Measurements from ENCODE around the gene RHBDL1.

RHBDL1 gene

GRCh38 chr16:631808-632358 is 43.6 kb upstream of the RHBDL1 start:
- peak overlapping the region; percentile 84 for H3K4ac ChIP-seq (ENCODE audit: low read length)
- H2BK5ac ChIP-seq (ENCODE audit: low read length), result no peak overlapping the region
- H3K9me3 ChIP-seq (replicated peaks in 1 of 2; ENCODE audit: control insufficient read depth in 2 of 2, insufficient read depth in 1 of 2, low read depth in 1 of 2, low read length in 2 of 2), result no peaks in the 10 kb centered on the region
- H3K27me3 ChIP-seq (ENCODE audit: control insufficient read depth in 3 of 3, insufficient read depth in 3 of 3, low read depth in 1 of 3, low read length in 3 of 3), result peaks cover 0 to 1% (median 0%) of the 10 kb centered on the region in 3 experiments
- no peak overlapping the region for H3K4me2 ChIP-seq (ENCODE audit: insufficient read depth, low read length, poor library complexity, severe bottlenecking)
- peak overlapping the region in 1 of 2 donors; percentile 12 for H3K4me3 ChIP-seq (ENCODE audit: low read length in 2 of 2)
- peaks cover 15 to 44% of the 10 kb centered on the region in 2 donors for H3K36me3 ChIP-seq (replicated peaks in 1 of 2; ENCODE audit: control insufficient read depth in 2 of 2, insufficient read depth in 2 of 2, low read length in 2 of 2)
- H3K18ac ChIP-seq (ENCODE audit: low read length), result peak overlapping the region; percentile 93
- H2AFZ ChIP-seq (ENCODE audit: low read length), result no peak overlapping the region
- H3K27ac ChIP-seq (replicated peaks; ENCODE audit: low read length), result no peak overlapping the region
- no peak for DNase-seq (ENCODE audit: low spot score)
- peak overlapping the region; percentile 81 for H2BK15ac ChIP-seq (ENCODE audit: low read length)
- H4K91ac ChIP-seq (ENCODE audit: low read depth, low read length, poor library complexity), result peak overlapping the region; percentile 53
- H3K14ac ChIP-seq (ENCODE audit: low read length), result peak overlapping the region; percentile 71
- peak overlapping the region; percentile 73 for H2BK12ac ChIP-seq (ENCODE audit: low read length)
- WGBS, 2 donors (ENCODE audit: extremely low coverage in 2 of 2, insufficient read length in 2 of 2, insufficient replicate concordance in 1 of 2), result 100% methylated on average over 2 of the region's 9 CpGs; no CpG with 5 or more reads in 1 of the 2 donors
- H4K8ac ChIP-seq (ENCODE audit: low read depth, low read length), result peak overlapping the region; percentile 96
- H2BK120ac ChIP-seq (ENCODE audit: low read depth, low read length), result no peak overlapping the region
- peak overlapping the region; percentile 89 for H3K23ac ChIP-seq (ENCODE audit: low read depth, low read length, poor library complexity)
- peak overlapping the region; percentile 94 for H2AK5ac ChIP-seq (ENCODE audit: low read depth, low read length)
- peaks cover 22% of the 10 kb centered on the region for H3K79me1 ChIP-seq (ENCODE audit: low read depth, low read length)
- peaks cover 28 to 35% of the 10 kb centered on the region in 2 donors for H3K4me1 ChIP-seq (ENCODE audit: control insufficient read depth in 2 of 2, insufficient read depth in 1 of 2, low read depth in 1 of 2, low read length in 2 of 2)
- peak overlapping the region; percentile 60 for H3K9ac ChIP-seq (ENCODE audit: low read depth, low read length, poor library complexity)

- Histone ChIP-seq H3K9me3 (replicated peaks in 1 of 2; ENCODE audit: control insufficient read depth in 2 of 2, insufficient read depth in 1 of 2, low read depth in 1 of 2, low read length in 2 of 2) (no peaks in the 10 kb centered on the region), H3K27me3 (ENCODE audit: control insufficient read depth in 3 of 3, insufficient read depth in 3 of 3, low read depth in 1 of 3, low read length in 3 of 3) (peaks cover 0 to 1% (median 0%) of the 10 kb centered on the region in 3 experiments), H3K18ac (ENCODE audit: low read length) (peak overlapping the region; percentile 89), H3K23ac (ENCODE audit: low read depth, low read length, poor library complexity) (peak overlapping the region; percentile 65), H4K8ac (ENCODE audit: low read depth, low read length) (peak overlapping the region; percentile 65), H2AFZ (ENCODE audit: low read length) (no peak overlapping the region), H3K4me1 (ENCODE audit: control insufficient read depth in 2 of 2, insufficient read depth in 1 of 2, low read depth in 1 of 2, low read length in 2 of 2) (peaks cover 31 to 40% of the 10 kb centered on the region in 2 donors), H3K4me2 (ENCODE audit: insufficient read depth, low read length, poor library complexity, severe bottlenecking) (no peak overlapping the region), H2BK15ac (ENCODE audit: low read length) (peak overlapping the region; percentile 81), H3K4ac (ENCODE audit: low read length) (peak overlapping the region; percentile 53), H3K79me1 (ENCODE audit: low read depth, low read length) (peaks cover 22% of the 10 kb centered on the region), H2AK5ac (ENCODE audit: low read depth, low read length) (peak overlapping the region; percentile 94), H3K27ac (replicated peaks; ENCODE audit: low read length) (no peak overlapping the region), H3K14ac (ENCODE audit: low read length) (peak overlapping the region; percentile 38), H4K91ac (ENCODE audit: low read depth, low read length, poor library complexity) (peak overlapping the region; percentile 53), H3K9ac (ENCODE audit: low read depth, low read length, poor library complexity) (peak overlapping the region; percentile 77), H2BK120ac (ENCODE audit: low read depth, low read length) (peak overlapping the region; percentile 72), H3K36me3 (replicated peaks in 1 of 2; ENCODE audit: control insufficient read depth in 2 of 2, insufficient read depth in 2 of 2, low read length in 2 of 2) (peaks cover 12 to 36% of the 10 kb centered on the region in 2 donors), H2BK12ac (ENCODE audit: low read length) (peak overlapping the region; percentile 73), H3K4me3 (ENCODE audit: low read length in 2 of 2) (no peak overlapping the region), H2BK5ac (ENCODE audit: low read length) (no peak overlapping the region)
- WGBS, 2 donors (ENCODE audit: extremely low coverage in 2 of 2, insufficient read length in 2 of 2, insufficient replicate concordance in 1 of 2), result no CpG with 5 or more reads among the region's 67 CpGs
- no peak for DNase-seq (ENCODE audit: low spot score)
Observed at GRCh38 chr16:632486-633335, 42.8 kb upstream of the RHBDL1 start.

- Histone ChIP-seq H3K27ac (replicated peaks; ENCODE audit: low read length) (no peak overlapping the region), H2BK15ac (ENCODE audit: low read length) (peak overlapping the region; percentile 81), H4K91ac (ENCODE audit: low read depth, low read length, poor library complexity) (peak overlapping the region; percentile 30), H3K4me1 (ENCODE audit: control insufficient read depth in 2 of 2, insufficient read depth in 1 of 2, low read depth in 1 of 2, low read length in 2 of 2) (peaks cover 37 to 42% of the 10 kb centered on the region in 2 donors), H3K4ac (ENCODE audit: low read length) (no peak overlapping the region), H3K9me3 (replicated peaks in 1 of 2; ENCODE audit: control insufficient read depth in 2 of 2, insufficient read depth in 1 of 2, low read depth in 1 of 2, low read length in 2 of 2) (no peaks in the 10 kb centered on the region), H3K4me2 (ENCODE audit: insufficient read depth, low read length, poor library complexity, severe bottlenecking) (no peak overlapping the region), H3K4me3 (ENCODE audit: low read length in 2 of 2) (peak overlapping the region in 1 of 2 donors; percentile 13), H3K9ac (ENCODE audit: low read depth, low read length, poor library complexity) (no peak overlapping the region), H2BK12ac (ENCODE audit: low read length) (peak overlapping the region; percentile 58), H4K8ac (ENCODE audit: low read depth, low read length) (no peak overlapping the region), H3K18ac (ENCODE audit: low read length) (no peak overlapping the region), H2AK5ac (ENCODE audit: low read depth, low read length) (no peak overlapping the region), H3K23ac (ENCODE audit: low read depth, low read length, poor library complexity) (peak overlapping the region; percentile 65), H3K36me3 (replicated peaks in 1 of 2; ENCODE audit: control insufficient read depth in 2 of 2, insufficient read depth in 2 of 2, low read length in 2 of 2) (peaks cover 12 to 28% of the 10 kb centered on the region in 2 donors), H2BK5ac (ENCODE audit: low read length) (no peak overlapping the region), H3K14ac (ENCODE audit: low read length) (no peak overlapping the region), H2BK120ac (ENCODE audit: low read depth, low read length) (no peak overlapping the region), H3K27me3 (ENCODE audit: control insufficient read depth in 3 of 3, insufficient read depth in 3 of 3, low read depth in 1 of 3, low read length in 3 of 3) (peaks cover 0 to 1% (median 0%) of the 10 kb centered on the region in 3 experiments), H3K79me1 (ENCODE audit: low read depth, low read length) (peaks cover 22% of the 10 kb centered on the region), H2AFZ (ENCODE audit: low read length) (no peak overlapping the region)
- no peak for DNase-seq (ENCODE audit: low spot score)
- WGBS, 2 donors (ENCODE audit: extremely low coverage in 2 of 2, insufficient read length in 2 of 2, insufficient replicate concordance in 1 of 2), result no CpG with 5 or more reads among the region's 74 CpGs
Observed at GRCh38 chr16:633336-634050, 42.0 kb upstream of the RHBDL1 start.

Measured in neuronal stem cell (in vitro differentiated cells).